HG03045 (cell line): ENCODE results near the gene MMS19.
"Not testable (repeated sequence)": the region's sequence is repeated elsewhere in the genome, so short reads cannot be mapped to it uniquely, and the experiment has no call there.

Experiments used
- ATAC-seq: cut with Tn5 transposase; IDR thresholded peaks from one replicate; pipeline ENCODE4 v1.9.1; 2021; ENCODE audit warnings: mild to moderate bottlenecking, moderate library complexity; ENCODE audit not compliant: unreplicated experiment

Gene MMS19

GRCh38 chr10:97498076-97498840 is at the start of gene MMS19:
Gene MMS19 (minus strand): TSS chr10:97498422. CDS start chr10:97498384, 38 bp downstream.
- peak; percentile 96 for ATAC-seq

DNA sequence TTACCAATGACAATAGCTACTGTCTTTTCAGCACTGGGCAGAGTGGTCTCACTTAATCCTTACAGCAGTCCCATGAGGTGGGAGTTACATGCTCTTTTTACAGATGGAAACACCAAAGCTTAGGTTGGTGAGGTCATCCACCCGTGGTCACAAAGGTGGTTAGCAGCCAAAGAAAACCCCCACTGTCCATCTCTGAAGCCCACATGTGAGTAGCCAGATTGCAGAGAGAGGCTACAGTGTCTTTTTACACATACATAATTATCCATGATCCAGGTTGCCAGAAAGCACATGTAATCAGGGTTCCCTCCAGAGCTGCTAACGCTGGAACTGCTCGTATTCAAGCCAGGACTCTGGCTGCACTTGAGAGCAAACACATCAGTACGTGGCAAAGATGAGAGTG is 49.7 kb upstream of the MMS19 start:
- ATAC-seq, result no peak

- ATAC-seq, result no peak
These were observed 49.0 kb upstream of the MMS19 start for GRCh38 chr10:97547271-97547600.

DNA sequence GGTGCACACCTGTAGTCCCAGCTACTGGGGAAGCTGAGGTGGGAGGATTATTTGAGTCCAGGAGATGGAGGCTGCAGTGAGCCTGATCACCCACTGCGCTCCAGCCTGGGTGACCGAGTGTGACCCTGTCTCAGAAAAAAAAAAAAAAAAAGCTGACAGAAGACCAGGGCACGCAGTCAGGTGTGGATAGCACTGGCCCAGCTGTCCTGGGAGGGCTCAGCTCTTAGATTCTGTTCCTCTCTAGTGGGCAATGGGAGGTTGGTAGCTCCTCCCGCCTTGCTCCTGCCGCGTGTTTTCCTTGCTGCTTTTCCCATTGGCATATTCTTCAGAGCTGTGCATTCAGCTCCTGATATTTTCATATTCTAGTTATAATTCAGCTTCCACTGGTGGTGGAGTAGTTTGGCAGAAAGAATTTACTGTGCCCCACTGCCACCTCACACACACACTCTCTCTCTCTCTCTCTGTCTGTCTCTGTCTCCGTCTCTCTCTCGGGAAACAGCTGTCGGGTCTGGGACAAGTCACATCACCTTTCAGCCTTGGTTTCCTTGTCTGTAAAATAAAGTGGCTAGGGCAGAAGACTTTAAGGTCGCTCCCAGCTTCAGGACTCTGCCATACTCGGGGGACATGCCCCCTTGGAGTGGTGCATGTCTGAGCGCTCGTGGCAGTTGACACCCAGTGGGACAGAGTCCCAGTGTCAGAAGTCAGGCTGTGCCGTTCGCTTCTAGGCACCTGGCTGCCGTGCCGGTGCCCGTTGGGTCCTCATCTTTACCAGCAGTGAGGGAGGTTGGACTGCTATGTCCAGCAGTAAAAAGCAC is 48.4 kb upstream of the MMS19 start:
- no peak for ATAC-seq

DNA sequence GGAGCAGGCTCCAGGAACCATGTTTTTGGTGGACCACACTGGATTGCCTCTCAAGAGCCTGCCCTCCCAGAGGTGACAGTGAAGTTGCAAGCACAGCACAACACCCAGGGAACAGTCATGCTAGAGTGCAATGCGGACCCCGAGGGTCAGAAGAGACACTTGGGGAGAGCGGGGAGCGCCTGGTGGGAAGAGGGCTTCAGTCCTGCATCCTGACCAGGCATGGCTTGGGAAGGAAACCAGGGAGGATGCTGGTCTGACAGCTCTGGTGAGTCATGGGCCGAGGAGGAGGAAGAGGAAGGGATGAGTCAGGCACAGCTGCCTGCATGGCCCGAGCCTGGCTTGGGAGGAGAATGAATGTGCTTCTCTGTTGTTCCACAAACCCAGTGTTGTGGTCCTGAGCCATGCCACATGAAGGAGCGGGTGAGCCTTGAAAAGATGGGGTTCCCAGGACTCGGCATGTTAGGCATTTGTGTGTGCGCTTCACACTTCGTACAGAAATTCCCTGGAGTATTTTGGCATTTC is 44.9 kb upstream of the MMS19 start:
- no peak for ATAC-seq

GRCh38 chr10:97542169-97543024 is 44.2 kb upstream of the MMS19 start:
- ATAC-seq, result no peak

GRCh38 chr10:97540669-97541500 is 42.7 kb upstream of the MMS19 start:
- ATAC-seq, result no peak

DNA sequence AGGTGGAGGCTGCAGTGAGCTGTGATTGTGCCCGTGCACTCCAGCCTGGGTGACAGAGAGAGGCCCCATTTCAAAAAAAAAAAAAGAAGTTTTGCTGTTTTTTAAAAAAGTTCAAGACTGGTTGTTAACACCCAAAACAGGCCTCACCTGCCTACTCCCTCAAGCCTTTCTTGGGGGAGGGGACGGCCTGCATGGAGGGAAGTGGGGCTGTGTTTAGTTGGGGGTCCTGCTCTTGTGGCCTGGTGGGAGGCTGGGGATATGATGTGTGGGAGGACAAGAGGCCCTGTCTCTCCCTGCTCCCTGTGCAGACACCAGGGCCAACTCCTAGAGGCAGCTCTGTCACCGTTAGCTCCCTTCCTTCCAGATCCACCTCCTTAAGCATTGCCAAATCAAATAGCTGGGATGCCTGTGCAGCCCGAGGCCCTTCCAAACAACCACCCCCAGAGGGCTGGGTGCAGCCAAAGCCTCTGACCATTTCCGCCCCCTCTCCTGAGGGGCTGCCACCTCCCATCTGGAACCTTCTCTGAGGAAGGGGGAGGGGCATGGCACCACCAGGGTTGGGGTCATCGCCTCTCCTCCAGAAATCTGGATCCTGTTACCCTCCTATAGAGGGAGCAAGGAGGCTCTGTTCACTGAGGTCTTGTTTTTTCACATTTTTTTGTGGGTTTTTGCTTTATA is 41.4 kb upstream of the MMS19 start:
- ATAC-seq, result no peak

DNA sequence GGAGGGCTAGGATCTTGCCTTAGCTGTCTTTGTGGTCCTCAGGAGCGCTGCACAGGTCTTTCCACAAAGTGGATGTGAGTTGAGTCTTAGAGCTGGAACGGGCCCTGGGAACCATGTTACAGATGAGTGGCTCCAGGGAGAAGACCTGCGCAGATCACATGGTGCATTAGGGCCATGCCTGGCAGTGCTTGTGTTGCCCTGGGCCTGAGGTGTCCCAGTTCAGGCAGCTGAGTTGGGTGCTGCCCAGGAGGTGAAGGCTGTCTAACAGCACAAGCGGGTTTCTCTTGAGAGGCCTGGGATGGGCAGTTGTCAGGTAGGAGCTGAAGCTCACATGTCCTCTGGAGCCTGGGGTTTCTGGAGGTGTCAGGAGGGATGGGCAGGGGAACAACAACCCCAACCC is 40.6 kb upstream of the MMS19 start:
- ATAC-seq, result no peak

- no peak for ATAC-seq
These were observed 40.2 kb upstream of the MMS19 start for GRCh38 chr10:97538411-97538810.

GRCh38 chr10:97537186-97537869 is 39.1 kb upstream of the MMS19 start:
- ATAC-seq, result no peak

DNA sequence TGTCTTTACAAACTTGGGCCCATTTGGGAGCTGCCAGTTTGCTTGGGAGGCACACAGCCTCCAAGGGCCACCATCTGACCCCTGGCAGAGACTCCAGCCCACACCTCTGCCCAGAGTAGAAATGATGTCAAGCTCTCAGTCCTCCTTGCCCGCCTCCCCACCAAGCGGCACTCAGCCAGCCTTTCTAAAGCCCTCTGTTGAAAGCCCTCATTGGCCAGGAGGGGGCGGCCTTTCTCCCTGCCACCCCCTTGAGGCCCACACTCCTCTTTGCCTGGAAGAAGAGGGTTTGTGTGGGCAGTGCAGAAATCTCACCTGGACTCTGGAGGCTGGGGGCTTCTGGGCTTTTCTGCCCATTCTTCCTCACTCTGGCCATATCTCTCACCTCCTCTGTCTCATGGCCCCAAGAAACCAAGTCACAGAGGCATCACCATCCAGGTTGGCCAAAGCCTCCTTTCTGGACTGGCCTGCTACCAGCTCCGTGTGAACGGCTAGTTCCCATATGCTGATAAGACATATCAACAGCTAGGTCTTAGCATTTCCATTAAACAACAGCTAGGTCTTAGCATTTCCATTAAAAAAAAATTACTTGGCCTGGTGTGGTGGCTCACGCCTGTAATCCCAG is 36.6 kb upstream of the MMS19 start:
- no peak for ATAC-seq

DNA sequence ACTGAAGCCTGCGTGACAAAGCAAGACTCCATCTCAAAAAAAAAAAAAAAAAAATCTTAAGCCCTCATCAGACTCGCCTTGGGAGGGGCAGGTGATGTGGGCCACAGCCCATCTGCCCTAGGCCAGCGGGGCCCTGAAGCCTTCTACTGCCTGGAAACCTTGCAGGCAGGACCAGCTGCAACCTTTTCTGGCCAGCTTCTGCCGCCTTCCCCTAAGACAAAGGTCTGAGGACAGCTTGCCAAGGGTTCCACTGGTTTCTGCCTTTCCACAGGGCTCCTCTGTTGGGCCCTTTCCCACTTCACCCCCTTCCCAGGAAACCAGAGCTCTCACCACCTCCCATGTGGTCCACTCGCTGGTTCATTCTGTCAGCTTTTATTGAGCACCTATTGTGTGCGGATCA is 35.7 kb upstream of the MMS19 start:
- ATAC-seq, result no peak

DNA sequence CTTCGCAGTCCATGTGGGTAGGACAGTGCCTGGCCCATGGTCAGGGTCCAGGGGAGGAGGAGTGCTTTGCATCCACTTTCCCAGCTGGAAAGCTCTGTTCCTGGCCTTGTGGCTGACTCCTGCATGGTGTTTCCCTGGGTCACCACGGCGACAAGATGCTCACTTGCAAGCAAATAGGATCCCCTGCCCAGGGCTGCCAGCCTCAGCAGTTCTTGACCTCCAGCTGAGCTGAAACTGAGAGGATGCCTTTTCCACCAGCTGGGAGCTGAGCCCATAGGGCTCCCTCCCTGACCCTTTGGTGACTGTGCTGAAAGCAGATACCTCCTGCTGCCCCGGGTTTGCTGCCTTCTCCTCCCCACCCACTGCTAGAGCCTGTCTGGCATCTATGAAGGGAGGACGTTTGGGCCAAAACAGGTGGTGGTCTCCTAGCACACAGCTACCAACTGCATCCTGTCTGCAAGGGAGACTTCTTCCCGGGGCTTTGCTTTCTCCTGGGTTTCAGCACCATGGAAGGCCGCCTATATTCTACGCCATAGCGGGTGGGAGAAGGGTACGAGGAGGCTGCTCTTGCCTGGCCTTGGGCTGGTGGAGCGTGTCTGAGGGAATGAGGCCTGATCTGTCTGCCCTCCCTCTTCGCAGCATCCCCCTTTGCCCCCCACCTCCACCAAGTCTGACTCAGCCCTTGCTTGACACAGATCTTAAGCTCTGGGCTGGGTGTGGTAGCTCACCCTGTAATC is 34.9 kb upstream of the MMS19 start:
- no peak for ATAC-seq

GRCh38 chr10:97531401-97531986 is 33.3 kb upstream of the MMS19 start:
- no peak for ATAC-seq

GRCh38 chr10:97529685-97530465 is 31.7 kb upstream of the MMS19 start:
- no peak for ATAC-seq

DNA sequence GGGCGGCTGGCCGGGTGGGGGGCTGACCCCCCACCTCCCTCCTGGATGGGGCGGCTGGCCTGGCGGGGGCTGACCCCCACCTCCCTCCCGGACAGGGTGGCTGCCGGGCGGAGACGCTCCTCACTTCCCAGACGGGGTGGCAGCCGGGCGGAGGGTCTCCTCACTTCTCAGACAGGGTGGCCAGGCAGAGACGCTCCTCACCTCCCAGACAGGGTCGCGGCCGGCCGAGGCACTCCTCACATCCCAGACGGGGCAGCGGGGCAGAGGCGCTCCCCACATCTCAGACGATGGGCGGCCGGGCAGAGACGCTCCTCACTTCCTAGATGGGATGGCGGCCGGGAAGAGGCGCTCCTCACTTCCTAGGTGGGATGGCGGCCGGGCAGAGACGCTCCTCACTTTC is 30.7 kb upstream of the MMS19 start:
- ATAC-seq, result not testable (repeated sequence)
